ENCODE data around the gene COPS7A.
A peak's percentile ranks its signal among the peaks of the same experiment; 100 is the strongest.
"Not testable (repeated sequence)": the region's sequence is repeated elsewhere in the genome, so short reads cannot be mapped to it uniquely, and the experiment has no call there.

The COPS7A gene

GRCh38 chr12:6703631-6704030 is 20.2 kb upstream of the COPS7A start:
- DNase-seq, result no peak

- DNase-seq, result not testable (repeated sequence)
Measured at GRCh38 chr12:6708351-6708750, 15.5 kb upstream of the COPS7A start.

DNA sequence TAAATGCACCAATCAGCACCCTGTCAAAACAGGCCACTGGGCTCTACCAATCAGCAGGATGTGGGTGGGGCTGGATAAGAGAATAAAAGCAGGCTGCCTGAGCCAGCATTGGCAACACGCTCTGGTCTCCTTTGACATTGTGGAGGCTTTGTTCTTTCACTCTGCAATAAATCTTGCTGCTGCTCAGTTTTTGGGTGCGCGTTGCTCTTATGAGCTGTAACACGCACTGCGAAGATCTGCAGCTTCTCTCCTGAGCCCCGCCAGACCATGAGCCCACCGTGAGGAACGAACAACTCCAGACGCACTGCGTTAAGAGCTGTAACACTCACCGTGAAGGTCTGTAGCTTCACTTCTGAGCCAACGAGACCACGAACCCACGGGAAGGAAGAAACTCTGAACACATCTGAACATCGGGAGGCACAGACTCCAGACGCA is 14.9 kb upstream of the COPS7A start:
- no peak for DNase-seq

GRCh38 chr12:6716031-6716873 is 7.6 kb upstream of the COPS7A start:
- DNase-seq, result not testable (repeated sequence)

- DNase-seq, result no peak
Measured at GRCh38 chr12:6716874-6717437, 6.9 kb upstream of the COPS7A start.

- DNase-seq, result no peak
Measured at GRCh38 chr12:6722863-6723262, 983 bp upstream of the COPS7A start.

- no peak for DNase-seq
Measured at GRCh38 chr12:6724409-6724797, 557 bp downstream of the COPS7A start.

GRCh38 chr12:6725350-6725749 is 1.5 kb downstream of the COPS7A start:
- no peak for DNase-seq

- no peak for DNase-seq
Measured at GRCh38 chr12:6729186-6729585, 5.3 kb downstream of the COPS7A start.

DNA sequence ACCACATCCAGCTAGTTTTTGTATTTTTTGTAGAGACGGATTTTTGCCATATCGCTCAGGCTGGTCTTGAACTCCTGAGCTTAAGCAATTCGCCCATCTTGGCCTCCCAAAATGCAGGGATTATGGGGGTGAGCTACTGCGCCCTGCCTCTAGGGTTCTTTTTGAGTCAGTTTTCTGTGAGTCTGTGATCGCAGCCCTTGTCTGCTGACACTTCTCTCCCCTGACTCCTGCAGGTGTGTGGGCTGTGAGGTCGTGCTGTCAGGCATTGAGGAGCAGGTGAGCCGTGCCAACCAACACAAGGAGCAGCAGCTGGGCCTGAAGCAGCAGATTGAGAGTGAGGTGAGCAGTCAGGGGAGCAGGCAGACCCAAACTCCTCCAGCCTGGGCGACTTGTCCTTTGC is 6.3 kb downstream of the COPS7A start:
- DNase-seq, result no peak

DNA sequence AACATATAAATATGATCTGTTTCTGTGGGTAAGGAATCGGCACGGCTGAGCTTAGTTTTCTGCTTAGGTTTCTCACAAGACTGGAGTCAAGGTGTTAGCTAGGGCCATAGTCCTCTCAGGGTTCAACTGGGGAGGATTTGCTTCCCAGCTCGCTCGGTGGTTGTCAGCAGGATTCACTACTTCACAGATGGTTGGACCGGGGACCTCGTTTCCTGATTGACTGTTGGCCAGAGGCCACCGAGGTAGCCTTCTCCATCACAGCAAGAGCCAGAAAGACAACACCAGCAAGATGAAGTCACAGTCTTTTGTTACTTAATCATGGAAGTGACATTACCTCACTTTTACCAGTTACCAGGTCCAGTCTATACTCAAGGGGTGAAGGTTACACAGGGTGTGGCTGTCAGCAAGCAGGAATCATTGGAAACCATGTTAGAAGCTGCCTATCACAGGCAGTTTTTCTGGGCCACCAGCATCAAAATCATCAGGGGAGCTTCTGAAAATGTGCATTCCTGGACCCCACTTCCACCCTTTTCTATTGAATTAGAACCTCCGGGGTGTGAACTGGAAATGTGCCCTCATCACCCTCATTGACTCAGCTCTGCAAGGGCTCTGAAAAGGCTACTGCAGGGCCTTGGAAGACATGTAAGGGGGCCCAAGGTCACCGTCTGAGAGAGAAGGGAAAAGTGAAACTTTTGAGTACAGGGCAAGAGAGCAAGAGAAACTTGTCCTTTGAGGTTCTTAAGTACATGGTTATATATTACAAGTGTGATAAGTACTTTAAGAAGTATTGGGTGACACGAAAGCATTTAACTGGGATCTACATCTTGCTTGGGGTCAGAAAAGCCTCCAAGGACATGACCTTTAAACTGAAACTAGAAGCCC is 10.9 kb downstream of the COPS7A start:
- DNase-seq, result no peak

GRCh38 chr12:6735448-6736191 is 11.8 kb downstream of the COPS7A start:
- peak; percentile 38 for DNase-seq

- no peak for DNase-seq
Measured at GRCh38 chr12:6736754-6737153, 12.9 kb downstream of the COPS7A start.

- not testable (repeated sequence) for DNase-seq
Measured at GRCh38 chr12:6742080-6742479, 18.2 kb downstream of the COPS7A start.

DNA sequence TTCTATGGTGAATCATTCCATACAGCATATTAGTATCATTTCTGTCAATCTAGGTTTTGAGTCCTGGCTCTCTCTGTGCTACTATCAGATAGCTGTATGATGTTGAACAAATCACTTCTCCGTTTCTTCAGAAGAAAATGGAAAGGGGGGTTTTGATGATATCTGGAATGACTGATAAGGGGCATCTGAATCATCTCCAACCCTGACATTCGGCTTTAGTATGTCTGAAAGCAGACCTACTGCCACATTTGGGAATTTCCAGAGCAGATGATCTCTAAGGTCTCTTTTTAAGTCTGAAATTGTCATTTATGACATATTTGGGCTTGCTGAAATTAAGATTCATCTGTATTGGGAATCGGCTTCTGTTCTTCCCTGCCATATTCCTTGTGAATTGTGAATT is 19.0 kb downstream of the COPS7A start:
- no peak for DNase-seq

DNA sequence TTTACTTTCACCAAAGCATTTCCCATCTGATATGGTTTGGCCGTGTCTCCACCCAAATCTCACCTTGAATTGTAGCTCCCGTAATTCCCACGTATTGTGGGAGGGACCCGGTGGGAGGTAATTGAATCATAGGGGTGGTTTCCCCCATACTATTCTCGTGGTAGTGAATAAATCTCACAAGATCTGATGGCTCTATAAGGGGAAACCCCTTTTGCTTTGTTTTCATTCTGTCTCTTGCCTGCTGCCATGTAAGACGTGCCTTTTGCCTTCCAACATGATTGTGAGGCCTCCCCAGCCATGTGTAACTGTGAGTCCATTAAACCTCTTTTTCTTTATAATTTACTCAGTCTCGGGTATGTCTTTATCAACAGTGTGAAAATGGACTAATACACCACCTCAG is 19.5 kb downstream of the COPS7A start:
- not testable (repeated sequence) for DNase-seq

- no peak for DNase-seq
Measured at GRCh38 chr12:6745741-6746525, 22.1 kb downstream of the COPS7A start.

DNA sequence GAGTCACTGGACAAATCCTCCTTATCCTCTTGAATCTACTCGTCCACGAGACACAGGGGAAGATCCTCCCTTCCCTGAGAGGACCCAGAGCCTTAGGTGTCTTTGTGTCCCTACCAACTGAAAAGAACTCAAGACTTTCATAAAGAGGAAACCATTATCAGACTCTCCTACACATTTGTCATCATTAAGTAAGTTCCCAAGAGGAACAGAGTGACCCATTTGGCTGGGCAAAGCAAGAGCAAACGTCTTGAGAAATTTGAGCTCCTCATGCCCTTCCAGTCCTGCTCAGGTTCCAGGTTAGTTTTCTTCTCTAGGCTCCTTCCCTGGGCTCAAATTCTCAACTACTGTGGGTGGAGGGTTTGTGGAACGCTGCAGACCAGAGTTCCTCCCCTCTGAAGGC is 23.4 kb downstream of the COPS7A start:
- no peak for DNase-seq

- DNase-seq, result no peak
Measured at GRCh38 chr12:6748761-6749160, 24.9 kb downstream of the COPS7A start.

GRCh38 chr12:6750506-6750905 is 26.7 kb downstream of the COPS7A start:
- no peak for DNase-seq

GRCh38 chr12:6751767-6752166 is 27.9 kb downstream of the COPS7A start:
- no peak for DNase-seq
